Frontal cortex (tissue), 4 donors: ENCODE data around the gene SMURF1. TPM values are rescaled to one million over a fixed set of nuclear protein-coding genes. Genes with fewer than 3 reads are reported as not detected.

Source experiments
- DNase-seq, 2 donors: peaks; one replicate each; pipeline ENCODE4 v3.0.0; 2012; ENCODE audit warnings: low spot score in 2 of 2
- FAIRE-seq: peaks from 2 replicates; lab custom pipeline; 2012; peaks lifted over from hg19 to GRCh38; lab: Jason Lieb, UNC
- total RNA-seq: library from RNA; depleted of rRNA; stranded (reverse); fragments of >200 nt; gene quantifications from one replicate; pipeline ENCODE4 v1.2.3, GENCODE V29; 2014
- donor health status: control.
- donor health status: control.
- donor health status: control.

SMURF1 gene
- total RNA-seq, 1 donor from 2014 or later: 23.2 TPM

DNA sequence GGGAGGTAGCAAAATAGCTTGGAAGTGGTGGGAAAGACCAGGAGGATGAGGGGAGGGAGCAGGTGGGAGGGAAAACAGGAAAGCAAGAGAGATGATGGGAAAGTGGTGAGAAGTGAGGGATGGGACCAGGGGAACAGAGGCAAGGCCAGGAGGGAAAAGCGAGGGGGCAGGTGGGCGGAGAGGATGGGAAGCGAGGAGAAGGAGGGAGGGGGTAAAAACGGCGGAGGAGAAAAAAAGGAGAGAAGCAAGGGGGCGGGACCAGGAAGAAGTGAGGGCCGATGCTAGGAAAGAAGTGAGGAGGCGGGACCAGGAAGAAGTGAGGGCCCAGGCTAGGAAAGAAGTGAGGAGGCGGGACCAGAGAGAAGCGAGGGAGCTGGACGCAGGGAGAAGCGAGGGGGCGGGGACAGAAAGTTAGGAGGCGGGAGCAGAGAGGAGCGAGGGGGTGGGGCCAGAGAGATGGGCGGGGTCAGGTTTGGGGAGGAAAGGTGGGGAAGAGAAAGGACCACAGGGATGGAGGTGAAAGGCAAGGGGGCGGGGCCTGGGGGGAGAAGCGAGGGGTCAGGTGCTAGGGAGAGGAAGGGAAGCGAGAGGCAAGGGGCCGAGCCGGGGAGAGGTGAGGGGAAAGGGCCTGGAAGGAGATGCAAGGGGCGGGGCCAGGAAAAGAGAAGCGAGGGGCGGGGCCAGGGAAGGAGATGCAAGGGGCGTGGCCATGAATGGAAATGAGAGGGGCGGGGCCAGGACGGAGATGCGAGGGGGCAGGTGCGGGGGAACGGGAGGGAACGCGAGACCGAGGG lies 984 bp downstream of the SMURF1 start:
- DNase-seq (peak; percentile 25 to 80), FAIRE-seq (no peak)

DNA sequence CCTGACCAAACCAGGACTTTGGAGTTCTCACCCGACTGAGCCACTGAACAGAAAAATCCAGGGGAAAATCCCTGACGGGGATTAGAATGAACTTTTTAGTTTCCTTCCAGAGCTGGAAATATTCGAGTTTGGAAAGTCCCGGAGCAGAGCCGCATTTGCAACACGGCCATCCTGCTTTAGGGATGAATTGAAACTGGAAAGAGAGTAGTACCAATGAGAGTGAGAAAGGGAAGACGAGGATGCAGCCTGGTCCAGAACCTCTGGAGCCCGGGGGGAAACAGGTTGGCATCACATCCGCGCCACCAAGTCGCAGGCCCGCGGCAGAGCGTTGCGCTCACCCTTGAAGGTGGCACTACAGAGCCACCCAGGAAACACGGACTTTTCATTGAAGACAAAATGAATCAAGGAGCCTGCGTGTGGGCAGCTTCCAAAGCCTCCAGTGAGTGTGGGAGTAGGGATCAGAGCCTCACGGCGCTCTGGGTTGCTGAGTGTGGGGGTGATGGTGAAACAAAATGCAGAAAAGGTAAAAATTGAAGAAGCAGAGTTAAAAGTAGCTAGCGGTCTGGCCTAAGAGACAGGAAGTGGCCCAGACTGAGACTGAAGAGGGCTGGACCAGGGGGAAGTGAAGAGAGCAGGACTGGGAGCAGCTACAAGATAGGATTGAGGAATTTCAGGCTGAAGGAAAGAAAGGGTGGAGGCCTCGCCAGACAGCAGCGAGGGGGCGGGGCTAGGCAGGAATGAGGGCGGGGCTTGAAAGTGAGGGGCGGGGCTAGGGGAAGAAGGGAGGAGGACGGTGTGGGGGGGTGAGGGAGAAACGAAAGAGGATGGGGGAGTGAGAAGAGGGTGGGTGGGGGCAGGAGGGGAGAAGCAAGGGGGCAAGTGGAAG lies 1.8 kb downstream of the SMURF1 start:
- no peak for FAIRE-seq
- DNase-seq: peak in 1 of 2 donors; percentile 39

DNA sequence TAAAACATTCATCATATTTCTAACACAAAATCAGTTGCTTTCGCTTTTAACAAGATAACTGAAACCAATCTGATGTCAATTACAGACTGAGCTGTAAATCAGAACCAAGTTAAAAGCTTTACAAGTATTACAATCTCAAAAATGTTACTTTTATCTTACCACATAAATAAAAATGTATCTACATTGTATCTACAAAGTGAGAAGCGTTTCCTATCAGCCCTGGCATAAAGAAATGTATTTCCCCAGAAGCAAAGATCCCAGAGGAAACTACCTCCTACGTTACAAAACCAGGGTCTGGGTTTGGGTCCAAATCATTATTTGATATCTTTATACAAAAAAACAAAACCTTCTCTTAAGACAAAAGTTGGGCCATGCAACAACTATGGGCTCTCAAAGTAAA lies 2.6 kb downstream of the SMURF1 start:
- DNase-seq (no peak), FAIRE-seq (no peak)

DNA sequence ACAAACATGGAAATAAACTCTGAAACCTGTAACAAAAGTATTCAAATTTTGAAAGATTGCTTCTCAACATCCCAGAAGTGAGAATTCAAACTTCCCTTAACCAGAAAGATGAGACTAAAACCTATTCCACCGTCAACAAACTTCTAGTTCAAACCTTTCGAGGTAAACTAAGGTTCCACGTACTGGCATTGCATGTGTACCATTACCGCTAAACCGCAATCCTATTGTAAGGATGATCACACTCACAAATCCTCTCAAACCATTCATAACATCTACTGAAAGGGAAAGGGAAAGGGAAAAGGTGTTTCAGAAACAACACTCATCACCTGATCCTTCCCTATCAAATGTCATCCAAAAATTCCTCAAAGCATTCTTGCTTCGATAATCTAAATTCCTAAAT lies 3.1 kb downstream of the SMURF1 start:
- no peak for DNase-seq

DNA sequence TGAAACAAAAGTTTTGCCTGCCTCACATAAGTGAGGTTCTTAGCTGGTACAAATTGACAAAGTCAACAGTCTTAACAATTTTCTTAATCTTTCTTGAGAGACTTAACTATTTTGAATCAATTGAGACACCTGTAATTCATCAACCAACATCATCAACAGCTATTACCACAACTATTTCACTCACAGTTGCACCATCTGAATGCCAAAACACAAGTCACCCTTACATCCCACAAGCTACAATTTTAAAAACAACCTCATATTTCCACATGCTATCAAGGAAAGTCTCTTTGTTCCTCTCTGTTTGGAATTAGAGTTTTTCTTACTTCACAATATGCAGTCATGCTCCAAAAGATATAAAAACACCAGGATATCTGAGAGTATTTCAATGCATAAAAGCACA lies 4.9 kb downstream of the SMURF1 start:
- FAIRE-seq: no peak
- DNase-seq: no peak

More for the DNA sequence above, 3.1 kb downstream of the SMURF1 start:
- no peak for FAIRE-seq

DNA sequence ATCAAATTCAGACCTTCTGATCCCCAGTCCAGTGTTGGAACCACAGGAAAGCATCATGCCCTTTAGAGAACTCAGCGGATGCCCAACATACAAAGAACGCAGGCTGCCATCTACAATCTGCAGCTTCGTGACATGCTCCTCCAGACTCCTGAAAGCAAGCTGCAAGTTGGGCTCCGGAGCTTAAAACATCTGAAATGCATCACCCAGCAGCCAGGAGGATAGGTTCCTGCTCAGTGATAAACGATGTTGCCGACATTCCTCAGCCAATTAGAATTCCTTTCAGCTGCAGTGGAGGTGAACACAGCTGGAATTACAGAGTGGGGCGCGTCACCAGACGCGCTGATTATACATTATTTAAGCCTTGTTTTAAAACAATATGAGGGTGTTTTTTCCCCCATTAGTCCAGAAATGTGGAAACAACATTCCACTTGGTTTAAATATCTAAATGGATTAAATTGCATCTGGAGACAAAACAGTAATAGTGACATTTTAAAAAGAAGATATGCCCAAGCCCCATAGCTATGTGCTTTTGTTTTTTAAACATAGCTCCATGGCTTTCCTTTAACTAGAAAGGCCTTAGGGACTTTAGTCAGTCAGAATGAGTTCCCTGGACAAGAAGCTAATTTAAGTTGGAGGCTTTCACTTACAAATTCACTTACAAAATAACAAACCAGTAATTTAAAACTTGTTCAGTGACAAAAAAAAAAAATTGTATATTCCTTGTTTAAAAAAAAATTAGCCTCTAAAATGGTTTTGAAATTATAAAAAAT lies 6.3 kb downstream of the SMURF1 start:
- FAIRE-seq: no peak
- DNase-seq: no peak

DNA sequence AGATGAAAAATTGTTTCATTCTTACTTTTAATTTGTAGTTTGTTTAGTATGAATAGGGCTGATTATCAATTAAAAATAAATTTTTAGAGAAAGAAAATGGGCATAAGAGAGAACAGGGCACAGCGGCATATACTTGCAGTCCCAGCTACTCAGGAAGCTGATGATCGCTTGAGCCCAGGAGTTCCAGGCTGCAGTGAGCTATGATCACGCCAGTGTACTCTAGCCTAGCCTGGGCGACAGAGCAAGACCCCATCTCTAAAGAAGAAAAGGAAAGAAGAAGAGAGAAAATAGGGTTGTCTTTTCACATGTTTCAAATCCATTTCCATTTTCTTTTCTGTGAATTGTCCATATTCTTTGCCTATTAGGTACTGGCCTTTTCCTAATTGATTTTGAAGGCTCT lies 8.0 kb downstream of the SMURF1 start:
- no peak for DNase-seq
- FAIRE-seq: no peak

DNA sequence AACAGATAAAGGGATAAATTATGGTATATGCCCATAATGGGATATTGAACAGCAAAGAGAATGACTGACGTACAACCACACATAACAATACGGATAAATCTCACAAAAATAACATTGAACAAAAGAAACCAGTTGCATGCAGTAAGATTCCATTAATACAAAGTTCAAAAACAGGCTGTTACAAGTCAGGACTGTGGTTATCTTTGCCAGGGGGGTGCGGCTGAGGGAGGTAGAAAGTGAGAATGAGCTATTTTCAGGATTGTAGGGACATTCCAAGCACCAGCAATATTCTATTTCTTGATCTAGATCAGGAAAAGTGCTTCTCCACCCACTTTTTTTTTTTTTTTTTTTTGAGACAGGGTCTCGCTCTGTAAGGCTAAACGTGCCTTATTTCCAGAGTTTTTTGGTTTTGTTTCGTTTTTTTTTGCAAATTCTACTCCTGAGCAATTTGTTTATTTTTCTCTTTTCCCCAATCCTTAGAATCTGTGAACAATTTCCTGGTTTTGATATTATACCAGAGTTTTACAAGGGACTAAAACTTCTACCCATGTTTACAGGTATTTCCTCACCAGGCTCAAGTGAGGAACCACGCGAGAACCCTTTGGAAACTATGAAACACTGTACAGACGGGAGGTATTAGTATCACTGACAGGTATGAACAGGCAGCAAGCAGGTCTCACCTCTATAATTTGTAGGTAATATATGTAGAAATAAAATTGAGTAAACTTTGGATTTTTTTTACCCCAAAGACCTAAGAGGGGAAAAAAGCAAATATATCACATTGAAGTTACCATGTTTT lies 9.9 kb downstream of the SMURF1 start:
- no peak for DNase-seq
- no peak for FAIRE-seq

DNA sequence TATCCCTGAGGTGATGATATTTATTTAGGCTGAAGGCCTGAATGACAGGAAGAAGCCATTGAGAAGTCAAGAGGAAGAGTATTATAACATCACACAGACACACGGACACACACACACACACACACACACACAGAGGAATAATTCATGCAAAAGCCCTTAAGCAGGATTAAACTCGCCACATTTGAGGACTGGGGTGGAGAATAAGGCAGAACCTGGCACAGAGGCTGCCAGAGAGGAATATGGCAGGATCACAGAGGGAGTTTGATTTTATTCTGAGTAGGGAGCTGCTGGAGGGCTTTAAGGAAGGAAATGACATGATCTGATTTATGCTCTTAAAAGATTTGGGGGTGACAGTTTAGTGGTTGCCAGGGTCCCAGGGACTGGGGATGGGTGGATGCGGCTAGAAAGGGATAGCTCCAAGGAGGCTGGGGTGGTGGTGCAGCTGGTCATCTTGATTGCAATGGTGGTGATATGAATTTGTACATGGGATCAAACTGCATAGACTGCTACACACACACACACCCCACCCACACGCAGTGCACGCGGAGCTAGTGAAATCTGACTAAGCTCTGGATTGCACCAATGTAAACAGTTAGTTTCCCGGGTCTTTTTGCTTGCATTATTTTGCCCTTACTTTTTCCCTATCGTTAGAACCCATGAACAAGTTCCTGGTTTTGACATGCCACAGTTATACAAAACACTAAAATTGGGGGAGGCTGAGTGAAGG lies 11.2 kb downstream of the SMURF1 start:
- FAIRE-seq (no peak), DNase-seq (no peak)

DNA sequence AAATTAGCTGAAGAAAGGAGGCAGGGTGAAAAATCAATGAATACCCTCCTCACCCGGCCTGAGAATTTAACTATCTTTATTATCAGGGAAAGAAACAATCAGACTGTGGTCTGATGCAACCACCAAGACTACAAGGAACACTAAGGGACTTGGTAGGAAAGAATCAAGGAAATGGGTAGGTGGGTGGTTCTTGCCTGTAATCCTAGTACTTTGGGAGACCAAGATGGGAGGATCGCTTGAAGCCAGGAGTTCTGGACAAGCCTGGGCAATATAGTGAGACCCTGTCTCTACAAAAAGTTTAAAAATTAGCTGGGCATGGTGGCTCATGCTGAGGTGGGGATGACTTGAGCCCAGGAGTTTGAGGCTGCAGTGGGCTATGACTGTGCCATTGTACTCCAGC lies 12.6 kb downstream of the SMURF1 start:
- DNase-seq (no peak), FAIRE-seq (no peak)

DNA sequence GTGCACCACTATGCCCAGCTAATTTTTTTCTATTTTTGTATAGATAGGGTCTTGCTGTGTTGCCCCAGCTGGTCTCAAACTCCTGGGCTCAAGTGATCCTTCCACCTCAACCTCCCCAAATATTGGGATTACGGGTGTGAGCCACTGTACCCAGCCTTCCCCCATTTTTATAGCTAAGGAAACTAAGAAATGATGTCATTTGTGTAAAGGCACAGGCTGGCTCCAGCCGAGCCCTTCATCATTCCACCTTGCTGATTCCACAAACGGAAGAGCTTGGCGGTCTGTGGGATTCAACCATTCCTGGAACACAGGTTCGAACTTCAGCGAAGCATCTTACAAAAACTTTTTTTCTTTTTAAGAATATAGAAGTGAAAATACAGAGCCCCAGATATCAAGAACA lies 14.4 kb downstream of the SMURF1 start:
- DNase-seq: no peak
- no peak for FAIRE-seq

DNA sequence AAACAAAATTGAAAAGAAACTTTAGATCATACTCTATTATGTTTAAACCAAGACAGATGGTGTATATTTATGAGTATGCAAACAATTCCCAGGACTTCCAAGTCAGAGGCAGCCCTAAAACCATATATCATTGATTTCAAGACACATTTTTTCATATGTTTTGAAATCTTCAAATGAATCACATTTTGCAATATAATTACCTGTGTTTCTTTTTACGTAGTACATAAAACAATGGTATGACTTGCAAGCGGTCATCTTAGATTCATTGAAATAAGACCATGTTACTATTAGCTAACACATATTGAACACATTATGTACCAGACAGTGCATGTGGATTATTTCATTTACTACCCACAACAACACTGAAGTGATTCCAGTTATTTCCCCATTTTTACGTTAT lies 14.9 kb downstream of the SMURF1 start:
- DNase-seq: no peak
- no peak for FAIRE-seq

DNA sequence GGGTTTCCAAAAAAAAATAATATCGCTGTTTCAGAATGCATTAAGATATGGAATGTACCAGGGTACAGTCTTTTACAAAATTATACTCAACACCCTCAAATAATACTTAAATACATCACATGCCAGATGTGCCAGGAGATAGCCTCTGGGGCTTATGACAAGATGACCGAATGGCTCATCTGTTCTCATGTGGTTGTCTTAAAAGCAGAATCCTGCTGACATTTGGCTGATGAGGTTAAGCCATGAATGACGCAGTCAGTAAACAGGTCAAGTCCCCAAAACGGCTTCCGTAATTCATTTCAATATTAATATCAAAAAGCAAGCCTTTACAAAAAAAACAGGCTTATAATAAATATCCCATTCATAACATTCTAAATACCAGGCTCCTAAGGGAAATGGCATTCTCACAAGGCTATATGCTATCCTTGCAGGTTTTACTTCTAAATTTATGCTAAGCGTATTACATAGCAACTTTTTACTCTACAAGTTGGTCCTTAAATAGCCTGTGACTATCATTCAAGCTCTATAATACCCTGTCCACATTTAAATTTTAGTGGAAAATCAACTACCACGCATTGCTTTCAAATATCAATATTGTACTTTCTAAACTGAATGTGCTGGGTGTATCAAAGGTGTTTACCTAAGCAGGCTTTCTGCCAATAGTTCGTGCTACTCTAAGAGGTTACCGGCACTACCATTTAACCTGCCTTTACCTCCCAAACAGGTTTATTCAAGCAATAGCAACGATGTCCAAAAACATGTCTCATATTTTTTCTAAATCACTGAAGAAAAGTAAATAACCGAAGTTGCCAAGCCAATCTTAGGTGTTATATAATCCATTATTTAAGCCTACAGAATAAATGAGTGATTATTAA lies 15.6 kb downstream of the SMURF1 start:
- no peak for DNase-seq
- FAIRE-seq: no peak

DNA sequence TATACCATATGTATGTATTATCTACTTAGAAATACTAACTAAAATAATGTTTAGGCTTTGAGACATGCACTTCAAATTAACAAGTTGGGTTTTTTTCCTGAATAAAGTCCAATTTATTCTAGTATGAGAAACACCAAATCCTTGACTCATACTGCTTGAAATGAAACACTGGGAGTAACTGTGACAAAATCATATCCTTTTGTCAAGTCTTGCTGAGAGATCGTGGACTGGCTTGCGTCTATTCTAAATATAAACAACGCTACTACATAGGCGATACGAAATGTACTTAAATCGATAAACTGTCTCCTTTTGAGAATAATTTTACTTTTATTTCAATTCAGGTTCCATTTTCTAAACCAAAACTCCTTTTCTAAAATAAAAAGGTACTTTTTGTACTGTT lies 16.3 kb downstream of the SMURF1 start:
- DNase-seq: no peak
- FAIRE-seq: no peak

DNA sequence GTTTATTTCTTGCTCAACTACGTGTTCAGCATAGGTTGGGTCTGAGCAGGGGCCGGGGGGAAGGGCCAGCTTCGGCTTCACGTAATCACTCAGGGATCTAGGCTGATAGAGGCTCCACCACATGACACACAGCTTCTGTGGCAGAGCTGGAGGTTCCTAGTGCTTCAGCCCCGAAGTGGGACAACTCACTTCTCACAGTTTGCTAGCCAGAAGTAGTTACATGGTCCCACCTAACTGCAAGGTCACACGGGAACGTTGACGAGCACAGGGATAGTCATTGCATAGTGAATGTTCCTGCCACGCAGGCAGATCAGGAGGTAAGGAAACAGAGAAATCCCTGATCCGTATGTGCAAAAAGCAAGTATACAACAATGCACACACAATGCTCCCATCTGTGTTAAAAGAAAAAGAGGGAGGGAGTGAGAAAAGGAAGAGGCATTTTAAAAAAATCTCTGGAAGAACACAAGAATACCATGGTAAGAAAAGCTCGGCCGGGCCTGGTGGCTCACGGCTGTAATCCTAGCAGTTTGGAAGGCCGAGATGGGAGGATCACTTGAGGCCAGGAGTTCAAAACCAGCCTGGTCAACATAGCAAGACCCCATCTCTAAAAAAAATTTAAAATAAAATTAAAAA lies 16.9 kb downstream of the SMURF1 start:
- no peak for DNase-seq
- FAIRE-seq: no peak

DNA sequence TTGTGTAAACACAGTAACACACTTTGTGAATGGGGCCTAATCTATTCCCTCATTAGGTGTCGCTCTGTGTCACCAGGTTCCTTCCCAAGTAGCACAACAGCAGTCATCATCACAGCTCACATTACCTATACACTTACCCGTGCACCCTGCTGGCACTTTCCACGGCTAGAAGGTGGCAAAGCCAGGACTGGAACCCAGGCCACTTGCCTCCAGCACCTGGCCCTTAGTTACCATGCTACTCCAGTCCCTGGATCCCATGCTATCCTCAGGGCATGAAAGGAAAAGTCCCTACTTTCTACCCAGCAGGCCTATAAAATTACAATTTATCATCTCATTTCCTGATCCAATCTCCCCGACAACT lies 18.4 kb downstream of the SMURF1 start:
- DNase-seq (no peak), FAIRE-seq (no peak)

DNA sequence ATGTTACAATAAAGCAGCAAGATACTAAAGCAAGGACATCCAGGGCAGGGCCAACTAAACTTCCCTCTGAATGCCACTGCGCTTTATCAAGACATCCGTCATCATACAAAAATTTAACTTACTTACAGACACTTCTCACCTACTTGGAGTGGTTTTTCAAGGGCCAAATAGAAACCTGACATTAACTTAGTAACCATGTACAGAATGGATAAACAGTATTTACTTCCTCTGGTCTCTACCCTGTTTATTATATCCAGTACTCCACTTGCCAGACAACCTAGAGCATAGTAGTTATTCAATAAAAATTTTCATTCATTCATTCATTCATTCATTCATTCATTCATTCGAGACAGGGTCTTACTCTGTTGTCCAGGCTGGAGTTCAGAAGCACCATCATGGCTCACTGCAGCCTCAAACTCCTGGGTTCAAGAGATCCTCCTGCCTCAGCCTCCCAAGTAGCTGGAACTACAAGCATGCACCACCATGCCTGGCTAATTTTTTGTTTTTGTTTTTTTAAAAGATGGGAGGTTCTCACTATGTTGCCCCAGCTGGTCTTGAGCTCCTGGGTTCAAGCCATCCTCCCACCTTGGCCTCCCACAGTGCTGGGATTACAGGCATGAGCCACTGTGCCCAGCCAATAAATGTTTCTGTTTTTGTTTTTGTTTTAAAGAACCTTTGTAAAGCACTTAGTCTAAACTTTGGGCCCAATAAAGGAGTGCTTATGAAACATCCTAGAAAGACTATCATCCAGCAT lies 19.0 kb downstream of the SMURF1 start:
- no peak for FAIRE-seq
- no peak for DNase-seq
